ES-I3 (cell line): Measurements from ENCODE around the gene SPECC1.
A peak's percentile ranks its signal among the peaks of the same experiment; 100 is the strongest.
"Not testable (repeated sequence)": the region's sequence is repeated elsewhere in the genome, so short reads cannot be mapped to it uniquely, and the experiment has no call there.

ENCODE experiments used
- H3K36me3 ChIP-seq: 2 replicates; pipeline ENCODE4 v1.6.1; 2013; ENCODE audit warnings: mild to moderate bottlenecking, low read length, control low read depth, moderate library complexity; ENCODE audit not compliant: insufficient read depth
- H3K4me1 ChIP-seq: 2 replicates; pipeline ENCODE4 v1.6.1; 2013; ENCODE audit warnings: mild to moderate bottlenecking, control low read depth, low read length; ENCODE audit not compliant: insufficient read depth
- H3K9ac ChIP-seq: 2 replicates; pipeline ENCODE4 v1.6.1; 2013; ENCODE audit warnings: low read depth, mild to moderate bottlenecking, low read length, moderate library complexity
- H3K9me3 ChIP-seq: 2 replicates; pipeline ENCODE4 v1.6.1; 2013; ENCODE audit warnings: mild to moderate bottlenecking, low read length, moderate library complexity; ENCODE audit not compliant: control insufficient read depth, insufficient read depth

Gene SPECC1

GRCh38 chr17:20158580-20158979 is 149.4 kb downstream of the SPECC1 start:
- H3K4me1 ChIP-seq: peaks cover 15% of the 10 kb centered on the region
- H3K36me3 ChIP-seq: no peaks in the 10 kb centered on the region
- H3K9ac ChIP-seq: no peak overlapping the region
- H3K9me3 ChIP-seq: no peaks in the 10 kb centered on the region

- Histone ChIP-seq H3K36me3 (no peaks in the 10 kb centered on the region), H3K9ac (no peak overlapping the region), H3K9me3 (no peaks in the 10 kb centered on the region), H3K4me1 (peaks cover 14% of the 10 kb centered on the region)
Observed at GRCh38 chr17:20159406-20160069, 150.4 kb downstream of the SPECC1 start.

- not testable (repeated sequence) for H3K36me3 ChIP-seq
Observed at GRCh38 chr17:20165516-20165915, 156.4 kb downstream of the SPECC1 start.

GRCh38 chr17:20170085-20170484 is 160.9 kb downstream of the SPECC1 start:
- Histone ChIP-seq H3K4me1 (peaks cover 32% of the 10 kb centered on the region), H3K36me3 (no peaks in the 10 kb centered on the region), H3K9me3 (no peaks in the 10 kb centered on the region)

More at GRCh38 chr17:20165516-20165915, 156.4 kb downstream of the SPECC1 start:
- not testable (repeated sequence) for H3K9ac ChIP-seq, H3K4me1 ChIP-seq, H3K9me3 ChIP-seq

GRCh38 chr17:20171741-20172365 is 162.7 kb downstream of the SPECC1 start:
- Histone ChIP-seq H3K9me3 (no peaks in the 10 kb centered on the region), H3K9ac (no peak overlapping the region), H3K4me1 (peaks cover 32% of the 10 kb centered on the region), H3K36me3 (no peaks in the 10 kb centered on the region)

More at GRCh38 chr17:20170085-20170484, 160.9 kb downstream of the SPECC1 start:
- H3K9ac ChIP-seq: no peak overlapping the region

GRCh38 chr17:20172376-20172775 is 163.2 kb downstream of the SPECC1 start:
- H3K4me1 ChIP-seq: peaks cover 32% of the 10 kb centered on the region
- H3K9ac ChIP-seq: no peak overlapping the region
- no peaks in the 10 kb centered on the region for H3K36me3 ChIP-seq

GRCh38 chr17:20173091-20173490 is 163.9 kb downstream of the SPECC1 start:
- H3K36me3 ChIP-seq: no peaks in the 10 kb centered on the region
- H3K9me3 ChIP-seq: no peaks in the 10 kb centered on the region
- H3K9ac ChIP-seq: no peak overlapping the region
- peaks cover 32% of the 10 kb centered on the region for H3K4me1 ChIP-seq

More at GRCh38 chr17:20172376-20172775, 163.2 kb downstream of the SPECC1 start:
- H3K9me3 ChIP-seq: no peaks in the 10 kb centered on the region

GRCh38 chr17:20174588-20175265 is 165.6 kb downstream of the SPECC1 start:
- H3K4me1 ChIP-seq: peaks cover 40% of the 10 kb centered on the region
- H3K9ac ChIP-seq: no peak overlapping the region
- no peaks in the 10 kb centered on the region for H3K9me3 ChIP-seq
- H3K36me3 ChIP-seq: no peaks in the 10 kb centered on the region

GRCh38 chr17:20179041-20179440 is 169.9 kb downstream of the SPECC1 start:
- Histone ChIP-seq H3K4me1 (peaks cover 13% of the 10 kb centered on the region), H3K9ac (no peak overlapping the region), H3K36me3 (no peaks in the 10 kb centered on the region), H3K9me3 (no peaks in the 10 kb centered on the region)

GRCh38 chr17:20180661-20181060 is 171.5 kb downstream of the SPECC1 start:
- no peaks in the 10 kb centered on the region for H3K9me3 ChIP-seq
- H3K4me1 ChIP-seq: peaks cover 18% of the 10 kb centered on the region
- no peaks in the 10 kb centered on the region for H3K36me3 ChIP-seq
- no peak overlapping the region for H3K9ac ChIP-seq

- H3K4me1 ChIP-seq: peaks cover 21% of the 10 kb centered on the region
- H3K36me3 ChIP-seq: no peaks in the 10 kb centered on the region
- H3K9ac ChIP-seq: no peak overlapping the region
- H3K9me3 ChIP-seq: no peaks in the 10 kb centered on the region
Observed at GRCh38 chr17:20184181-20184580, 175.0 kb downstream of the SPECC1 start.

- H3K36me3 ChIP-seq: no peaks in the 10 kb centered on the region
- H3K9me3 ChIP-seq: no peaks in the 10 kb centered on the region
- H3K9ac ChIP-seq: no peak overlapping the region
- H3K4me1 ChIP-seq: peaks cover 22% of the 10 kb centered on the region
Observed at GRCh38 chr17:20184977-20185619, 175.9 kb downstream of the SPECC1 start.

GRCh38 chr17:20187049-20187448 is 177.9 kb downstream of the SPECC1 start:
- no peak overlapping the region for H3K9ac ChIP-seq
- peaks cover 33% of the 10 kb centered on the region for H3K4me1 ChIP-seq
- no peaks in the 10 kb centered on the region for H3K36me3 ChIP-seq
- H3K9me3 ChIP-seq: no peaks in the 10 kb centered on the region

GRCh38 chr17:20189302-20189701 is 180.1 kb downstream of the SPECC1 start:
- Histone ChIP-seq H3K9ac (0 out of 2 replicates have a peak overlapping the region, but pooled peaks have one; percentile 2), H3K4me1 (peaks cover 30% of the 10 kb centered on the region), H3K36me3 (no peaks in the 10 kb centered on the region), H3K9me3 (no peaks in the 10 kb centered on the region; the same call in 1 of the 2 replicates)
